Caki2 (cell line): ENCODE data around the gene LRRC28. TPM values are rescaled to one million over a fixed set of nuclear protein-coding genes. Genes with fewer than 3 reads are reported as not detected.

Experiments used
- DNase-seq: peaks from one replicate; pipeline ENCODE4 v3.0.0-alpha.2; 2015; ENCODE audit warnings: low read depth
- in situ Hi-C: cut with HindIII; loops from 2 replicates; pipeline ENCODE4 v1.10.0; 2016; ENCODE audit warnings: low sequenced_read_pairs, low pct_unique_long_range_greater_than_20kb, mixed read lengths
- total RNA-seq: library from RNA; depleted of rRNA; stranded (reverse); fragments of >200 nt; shearing (Covaris generic); gene quantifications from 2 replicates; pipeline ENCODE4 v1.2.3, GENCODE V29; 2014; ENCODE audit warnings: low replicate concordance; rRNA removed

Gene LRRC28
- total RNA-seq, 1 experiment from 2014 or later, result 17.2 TPM

GRCh38 chr15:99435877-99436541 lies 184.7 kb downstream of the LRRC28 start:
- in situ Hi-C loops, result no loop called here
- DNase-seq, result no peak

DNA sequence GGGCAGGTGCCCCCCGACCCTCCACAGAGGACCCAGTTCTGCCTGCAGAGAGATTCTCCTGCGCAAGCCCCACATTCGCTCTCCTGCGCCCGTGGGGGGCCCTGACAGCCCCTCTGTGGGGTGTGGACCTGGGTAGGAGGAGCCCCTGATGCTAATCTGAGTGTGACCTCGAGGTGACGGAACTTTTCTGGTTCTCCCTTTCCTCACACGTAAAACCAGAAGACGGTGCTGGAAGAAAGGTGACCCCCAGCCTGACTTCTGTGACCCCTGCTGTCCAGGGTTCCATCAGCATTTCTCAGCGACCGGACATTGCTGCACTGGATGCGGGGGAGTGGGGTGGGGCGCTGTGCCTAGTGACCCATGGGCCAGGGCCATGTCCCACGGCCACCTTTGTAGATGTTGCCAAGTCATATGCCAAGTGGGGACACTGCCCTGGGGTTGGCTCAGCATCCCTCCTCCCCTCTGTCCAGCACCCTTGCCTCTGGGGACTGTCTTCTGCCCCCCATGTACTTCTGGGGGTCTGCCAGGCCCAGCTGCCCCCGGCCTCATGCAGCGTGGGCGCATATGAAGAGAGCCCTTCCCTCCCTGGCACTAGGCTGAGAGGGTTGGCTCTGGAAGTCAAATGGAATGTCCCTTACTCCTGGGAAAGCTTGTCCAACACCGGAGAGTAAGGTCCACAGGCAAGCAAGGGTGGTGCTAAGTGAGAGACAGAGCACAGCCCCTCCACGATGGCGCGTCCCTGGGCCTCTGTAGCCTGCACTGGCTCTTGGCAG lies 185.4 kb downstream of the LRRC28 start:
- in situ Hi-C loops, result no loop called here
- DNase-seq, result no peak

- in situ Hi-C loops, result no loop called here
- no peak for DNase-seq
Observed at GRCh38 chr15:99437315-99438223, 186.3 kb downstream of the LRRC28 start.

GRCh38 chr15:99438224-99438585 lies 186.9 kb downstream of the LRRC28 start:
- in situ Hi-C loops, result no loop called here
- DNase-seq, result no peak

- in situ Hi-C loops, result no loop called here
Observed at GRCh38 chr15:99438691-99439523, 187.6 kb downstream of the LRRC28 start.

GRCh38 chr15:99439524-99439835 lies 188.2 kb downstream of the LRRC28 start:
- in situ Hi-C loops, result no loop called here

More at GRCh38 chr15:99438691-99439523, 187.6 kb downstream of the LRRC28 start:
- no peak for DNase-seq

GRCh38 chr15:99440029-99440428 lies 188.7 kb downstream of the LRRC28 start:
- in situ Hi-C loops, result no loop called here
- DNase-seq, result no peak

More at GRCh38 chr15:99439524-99439835, 188.2 kb downstream of the LRRC28 start:
- no peak for DNase-seq

Other genes with a start within 250 kb of the LRRC28 start
- not detected in 2 replicates for gene PGPEP1L, start 243.7 kb upstream of the LRRC28 start, total RNA-seq
- gene SYNM, start 146.4 kb upstream of the LRRC28 start, total RNA-seq, result 7.3 and 8.3 TPM in 2 replicates
- gene TTC23, start 1.9 kb upstream of the LRRC28 start, total RNA-seq, result 18.1 and 34.1 TPM in 2 replicates